Measurements from ENCODE around the gene CADPS2. TPM values are rescaled to one million over a fixed set of nuclear protein-coding genes. Genes with fewer than 3 reads are reported as not detected.
A peak's percentile ranks its signal among the peaks of the same experiment; 100 is the strongest.

CADPS2 gene
- total RNA-seq, 2 donors from 2014 or later = 16.4 to 32.5 TPM

DNA sequence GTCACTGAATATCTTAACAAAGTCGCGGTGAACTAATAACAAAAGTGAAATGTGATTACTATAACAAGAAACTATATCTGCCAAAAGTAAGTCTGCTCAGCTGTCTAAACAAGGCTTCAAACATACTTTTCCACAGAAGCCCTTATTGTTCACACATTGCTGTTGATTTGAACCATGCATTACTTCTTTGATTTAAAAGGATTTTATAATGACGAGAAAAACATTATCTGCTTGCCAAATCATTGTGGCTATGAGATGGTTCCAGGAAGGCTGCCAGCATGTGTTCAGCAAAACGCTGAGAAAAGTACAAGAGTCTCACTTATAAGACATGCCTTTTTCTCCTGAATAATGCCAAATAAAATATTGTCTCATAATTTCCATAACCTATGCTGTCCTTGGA lies 211.8 kb downstream of the CADPS2 start:
- Histone ChIP-seq H3K9me3 (no peaks in the 10 kb centered on the region), H3K27ac (no peak overlapping the region), H3K4me3 (peak overlapping the region; percentile 49), H3K4me1 (ENCODE audit: control insufficient read depth in 1 of 2, low read depth in 2 of 2) (peaks cover 0 to 13% of the 10 kb centered on the region in 2 donors), H3K27me3 (replicated peaks; ENCODE audit: insufficient read depth) (no peaks in the 10 kb centered on the region), H3K36me3 (no peaks in the 10 kb centered on the region)
- no peak for DNase-seq (ENCODE audit: low spot score)
- TF ChIP-seq, protein P1, sequence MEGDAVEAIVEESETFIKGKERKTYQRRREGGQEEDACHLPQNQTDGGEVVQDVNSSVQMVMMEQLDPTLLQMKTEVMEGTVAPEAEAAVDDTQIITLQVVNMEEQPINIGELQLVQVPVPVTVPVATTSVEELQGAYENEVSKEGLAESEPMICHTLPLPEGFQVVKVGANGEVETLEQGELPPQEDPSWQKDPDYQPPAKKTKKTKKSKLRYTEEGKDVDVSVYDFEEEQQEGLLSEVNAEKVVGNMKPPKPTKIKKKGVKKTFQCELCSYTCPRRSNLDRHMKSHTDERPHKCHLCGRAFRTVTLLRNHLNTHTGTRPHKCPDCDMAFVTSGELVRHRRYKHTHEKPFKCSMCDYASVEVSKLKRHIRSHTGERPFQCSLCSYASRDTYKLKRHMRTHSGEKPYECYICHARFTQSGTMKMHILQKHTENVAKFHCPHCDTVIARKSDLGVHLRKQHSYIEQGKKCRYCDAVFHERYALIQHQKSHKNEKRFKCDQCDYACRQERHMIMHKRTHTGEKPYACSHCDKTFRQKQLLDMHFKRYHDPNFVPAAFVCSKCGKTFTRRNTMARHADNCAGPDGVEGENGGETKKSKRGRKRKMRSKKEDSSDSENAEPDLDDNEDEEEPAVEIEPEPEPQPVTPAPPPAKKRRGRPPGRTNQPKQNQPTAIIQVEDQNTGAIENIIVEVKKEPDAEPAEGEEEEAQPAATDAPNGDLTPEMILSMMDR (IDR thresholded peaks at IDR 0.05) = no peak
- no peak for ATAC-seq (ENCODE audit: insufficient number of reproducible peaks, low FRiP score, low read depth)

- H3K9me3 ChIP-seq = no peaks in the 10 kb centered on the region
- H3K4me1 ChIP-seq (ENCODE audit: control insufficient read depth in 1 of 2, low read depth in 2 of 2) = peaks cover 0 to 13% of the 10 kb centered on the region in 2 donors
- ATAC-seq (ENCODE audit: insufficient number of reproducible peaks, low FRiP score, low read depth) (no peak), DNase-seq (ENCODE audit: low spot score) (no peak)
- TF ChIP-seq, protein P1 (IDR thresholded peaks at IDR 0.05) = no peak
- H3K4me3 ChIP-seq = peak overlapping the region; percentile 49
- no peaks in the 10 kb centered on the region for H3K27me3 ChIP-seq (replicated peaks; ENCODE audit: insufficient read depth)
- no peak overlapping the region for H3K27ac ChIP-seq
- no peaks in the 10 kb centered on the region for H3K36me3 ChIP-seq
Observed at GRCh38 chr7:122673951-122674350, 212.3 kb downstream of the CADPS2 start.

GRCh38 chr7:122672536-122672935 lies 213.7 kb downstream of the CADPS2 start:
- Histone ChIP-seq H3K27ac (no peak overlapping the region), H3K36me3 (no peaks in the 10 kb centered on the region), H3K9me3 (no peaks in the 10 kb centered on the region), H3K4me1 (ENCODE audit: control insufficient read depth in 1 of 2, low read depth in 2 of 2) (peaks cover 0 to 13% of the 10 kb centered on the region in 2 donors), H3K4me3 (no peak overlapping the region), H3K27me3 (replicated peaks; ENCODE audit: insufficient read depth) (no peaks in the 10 kb centered on the region)
- no peak for ATAC-seq (ENCODE audit: insufficient number of reproducible peaks, low FRiP score, low read depth)
- DNase-seq (ENCODE audit: low spot score) = no peak
- TF ChIP-seq, protein P1 (IDR thresholded peaks at IDR 0.05) = no peak

GRCh38 chr7:122663733-122664132 lies 222.5 kb downstream of the CADPS2 start:
- TF ChIP-seq, protein P1 (IDR thresholded peaks at IDR 0.05) = no peak
- DNase-seq (ENCODE audit: low spot score) = no peak
- Histone ChIP-seq H3K4me3 (no peak overlapping the region), H3K27ac (no peak overlapping the region), H3K9me3 (no peaks in the 10 kb centered on the region), H3K36me3 (no peaks in the 10 kb centered on the region), H3K27me3 (replicated peaks; ENCODE audit: insufficient read depth) (no peaks in the 10 kb centered on the region), H3K4me1 (ENCODE audit: control insufficient read depth in 1 of 2, low read depth in 2 of 2) (no peaks in the 10 kb centered on the region)
- no peak for ATAC-seq (ENCODE audit: insufficient number of reproducible peaks, low FRiP score, low read depth)

DNA sequence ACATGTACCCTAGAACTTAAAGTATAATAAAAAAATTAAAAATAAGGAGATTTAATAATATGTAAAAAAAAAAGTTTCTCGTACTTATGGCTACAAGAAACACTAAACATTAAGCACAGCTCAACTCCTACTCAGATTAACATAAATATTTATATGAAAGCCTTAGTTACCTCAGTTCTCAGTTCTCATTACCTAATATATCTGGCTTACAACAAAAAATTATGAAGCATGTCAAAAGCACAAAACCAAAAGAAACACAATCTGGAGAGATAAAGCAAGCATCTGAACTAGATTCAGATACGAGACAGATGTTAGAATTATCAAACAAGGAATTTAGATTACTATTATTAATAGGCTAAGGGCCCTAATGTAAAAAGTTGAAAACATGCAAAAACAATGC lies 227.4 kb downstream of the CADPS2 start:
- H3K27ac ChIP-seq = no peak overlapping the region
- no peaks in the 10 kb centered on the region for H3K9me3 ChIP-seq
- H3K4me3 ChIP-seq = no peak overlapping the region
- no peaks in the 10 kb centered on the region for H3K36me3 ChIP-seq
- H3K27me3 ChIP-seq (replicated peaks; ENCODE audit: insufficient read depth) = no peaks in the 10 kb centered on the region
- TF ChIP-seq, protein P1 (IDR thresholded peaks at IDR 0.05) = no peak
- H3K4me1 ChIP-seq (ENCODE audit: control insufficient read depth in 1 of 2, low read depth in 2 of 2) = no peaks in the 10 kb centered on the region
- ATAC-seq (ENCODE audit: insufficient number of reproducible peaks, low FRiP score, low read depth) (no peak), DNase-seq (ENCODE audit: low spot score) (no peak)
